COR-L47 (cell line): ENCODE measurements around the gene BANF1.

Source experiments
- DNase-seq: peaks from one replicate; lab custom pipeline; 2025; lab: John Stamatoyannopoulos, UW

Gene BANF1, protein sequence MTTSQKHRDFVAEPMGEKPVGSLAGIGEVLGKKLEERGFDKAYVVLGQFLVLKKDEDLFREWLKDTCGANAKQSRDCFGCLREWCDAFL

DNA sequence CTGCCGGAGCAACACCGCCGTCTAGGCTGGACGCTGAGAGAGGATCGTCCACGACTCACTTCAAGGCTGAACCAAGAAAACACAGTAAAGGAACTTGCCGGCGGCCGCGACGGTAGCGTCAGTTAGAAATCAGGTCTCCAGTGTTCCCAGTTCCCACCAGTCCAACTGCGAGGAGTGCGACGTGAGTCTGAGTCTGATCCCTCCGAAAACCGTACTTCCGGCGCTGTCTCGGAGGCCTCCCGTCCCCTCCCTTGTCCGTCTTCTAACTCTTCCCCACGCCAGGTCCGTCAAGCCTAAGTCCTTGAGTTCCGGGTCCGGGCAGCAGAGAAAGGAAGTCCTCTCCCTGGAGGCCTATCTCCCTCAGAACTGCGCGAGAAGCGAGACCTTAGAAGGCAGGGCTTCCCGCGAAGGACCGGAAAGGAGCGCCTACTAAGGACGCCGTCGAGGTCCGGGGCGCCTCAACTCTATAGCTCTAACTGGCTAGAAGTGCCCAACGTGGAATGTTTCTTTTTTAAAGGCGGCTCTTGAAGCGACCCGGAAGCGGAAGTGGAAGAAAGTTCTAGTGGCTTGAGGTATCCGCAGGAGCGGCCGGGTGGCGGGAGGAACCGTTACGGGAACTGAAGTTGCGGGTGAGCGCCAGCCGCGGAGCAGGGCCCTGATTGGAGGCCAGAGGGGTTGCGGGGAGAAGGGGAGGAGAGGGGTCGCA lies at the start of gene BANF1, which contains the start of gene EIF1AD:
BANF1 (plus strand) TSS at position 562 of the 706 bp plus-strand sequence. CDS start 748 bp downstream, outside the sequence.
EIF1AD (minus strand) TSS at position 216 of the 706 bp plus-strand sequence. CDS start 1,768 bp downstream, outside the sequence.
- peak; percentile 99 for DNase-seq

DNA sequence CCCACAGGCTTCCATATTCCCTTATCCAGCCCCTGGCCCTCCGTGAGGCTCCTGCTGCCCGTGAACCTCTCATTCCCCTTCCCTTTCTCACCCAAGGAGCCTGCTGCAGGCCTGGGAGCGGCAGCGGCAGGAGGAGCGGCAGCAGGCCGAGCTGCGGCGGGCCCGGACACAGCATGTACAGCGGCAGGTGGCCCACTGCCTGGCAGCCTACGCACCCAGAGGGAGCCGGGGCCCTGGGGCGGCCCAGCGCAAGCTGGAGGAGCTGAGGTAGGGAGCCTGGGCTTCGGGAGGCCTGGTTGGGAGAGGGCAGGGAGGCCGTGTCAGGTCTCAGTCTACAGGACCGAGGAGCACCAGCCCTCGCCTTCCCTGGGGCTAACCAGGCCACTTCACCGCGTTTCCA lies 48.8 kb upstream of the BANF1 start:
- no peak for DNase-seq

- no peak for DNase-seq
Measured at GRCh38 chr11:65954771-65955170, 47.5 kb upstream of the BANF1 start.

- no peak for DNase-seq
Measured at GRCh38 chr11:65958291-65958690, 44.0 kb upstream of the BANF1 start.

- DNase-seq = no peak
Measured at GRCh38 chr11:65958774-65959420, 43.4 kb upstream of the BANF1 start.

- DNase-seq = no peak
Measured at GRCh38 chr11:65960824-65961266, 41.5 kb upstream of the BANF1 start.

- peak; percentile 97 for DNase-seq
Measured at GRCh38 chr11:65961267-65962140, 40.8 kb upstream of the BANF1 start, which contains the start of gene SART1. SART1 (plus strand) TSS chr11:65961734; CDS start chr11:65961781, 47 bp downstream.

- no peak for DNase-seq
Measured at GRCh38 chr11:65962141-65962564, 40.1 kb upstream of the BANF1 start.

GRCh38 chr11:65964906-65965305 lies 37.4 kb upstream of the BANF1 start:
- DNase-seq = no peak

DNA sequence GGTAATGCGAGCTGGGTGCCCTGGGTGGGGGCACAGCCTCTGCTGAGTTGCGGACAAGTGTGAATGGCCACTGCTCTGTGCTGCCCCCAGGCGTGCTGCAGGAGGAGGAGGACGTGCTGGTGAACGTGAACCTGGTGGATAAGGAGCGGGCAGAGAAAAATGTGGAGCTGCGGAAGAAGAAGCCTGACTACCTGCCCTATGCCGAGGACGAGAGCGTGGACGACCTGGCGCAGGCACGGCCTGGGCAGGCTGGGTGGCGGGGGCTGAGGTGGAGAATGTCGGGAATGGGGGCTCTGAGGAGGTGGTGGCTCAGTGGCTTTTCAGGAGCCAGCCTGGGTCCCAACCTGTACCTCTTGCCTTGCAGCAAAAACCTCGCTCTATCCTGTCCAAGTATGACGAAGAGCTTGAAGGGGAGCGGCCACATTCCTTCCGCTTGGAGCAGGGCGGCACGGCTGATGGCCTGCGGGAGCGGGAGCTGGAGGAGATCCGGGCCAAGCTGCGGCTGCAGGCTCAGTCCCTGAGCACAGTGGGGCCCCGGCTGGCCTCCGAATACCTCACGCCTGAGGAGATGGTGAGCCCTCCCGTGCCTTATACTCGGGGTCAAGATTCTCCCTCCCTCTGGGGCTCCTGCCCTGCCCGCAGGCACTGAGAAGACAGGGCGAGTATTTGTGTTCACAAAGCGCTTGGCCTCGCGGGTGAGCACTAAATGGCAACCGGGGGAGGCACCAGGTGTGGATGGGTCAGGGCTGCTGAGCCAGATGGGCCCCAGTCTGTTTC lies 36.1 kb upstream of the BANF1 start:
- no peak for DNase-seq

DNA sequence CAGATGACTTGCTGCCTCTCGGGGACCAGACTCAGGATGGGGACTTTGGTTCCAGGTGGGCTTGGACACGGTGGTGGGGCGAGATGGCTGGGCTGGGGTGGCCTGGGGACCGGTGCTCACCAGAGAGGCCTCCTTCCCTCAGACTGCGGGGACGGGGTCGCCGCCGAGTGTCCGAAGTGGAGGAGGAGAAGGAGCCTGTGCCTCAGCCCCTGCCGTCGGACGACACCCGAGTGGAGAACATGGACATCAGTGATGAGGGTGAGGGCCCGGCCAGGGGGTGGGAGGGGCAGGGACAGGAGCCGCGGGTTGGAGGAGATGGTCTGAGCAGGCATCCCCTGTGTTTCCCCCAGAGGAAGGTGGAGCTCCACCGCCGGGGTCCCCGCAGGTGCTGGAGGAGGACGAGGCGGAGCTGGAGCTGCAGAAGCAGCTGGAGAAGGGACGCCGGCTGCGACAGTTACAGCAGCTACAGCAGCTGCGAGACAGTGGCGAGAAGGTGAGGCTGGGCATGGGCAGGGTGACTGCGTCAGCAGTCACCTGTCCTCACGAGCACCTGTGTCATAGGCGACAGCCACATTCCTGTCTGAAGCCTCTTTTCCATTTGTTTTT lies 34.9 kb upstream of the BANF1 start:
- no peak for DNase-seq

GRCh38 chr11:65968600-65969482 lies 33.5 kb upstream of the BANF1 start:
- DNase-seq = no peak

DNA sequence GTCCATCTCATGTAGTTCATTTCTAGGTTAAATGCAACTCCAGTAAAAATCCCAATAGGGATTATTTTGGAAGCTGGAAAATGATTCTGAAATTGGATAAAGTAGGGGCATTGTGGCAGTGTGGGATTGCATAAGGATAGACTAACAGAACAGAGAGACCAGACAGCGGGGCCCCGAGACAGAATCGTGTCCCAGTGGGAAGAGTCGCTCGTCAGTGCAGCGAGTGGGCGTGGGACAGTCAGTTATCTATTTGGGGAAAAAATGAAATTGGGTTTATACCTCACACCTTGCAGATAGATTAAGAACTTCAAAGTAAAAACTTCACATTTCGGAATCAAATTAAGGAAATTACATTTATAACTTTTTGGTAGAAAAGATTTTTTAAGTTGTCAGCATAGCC lies 30.2 kb upstream of the BANF1 start:
- no peak for DNase-seq

DNA sequence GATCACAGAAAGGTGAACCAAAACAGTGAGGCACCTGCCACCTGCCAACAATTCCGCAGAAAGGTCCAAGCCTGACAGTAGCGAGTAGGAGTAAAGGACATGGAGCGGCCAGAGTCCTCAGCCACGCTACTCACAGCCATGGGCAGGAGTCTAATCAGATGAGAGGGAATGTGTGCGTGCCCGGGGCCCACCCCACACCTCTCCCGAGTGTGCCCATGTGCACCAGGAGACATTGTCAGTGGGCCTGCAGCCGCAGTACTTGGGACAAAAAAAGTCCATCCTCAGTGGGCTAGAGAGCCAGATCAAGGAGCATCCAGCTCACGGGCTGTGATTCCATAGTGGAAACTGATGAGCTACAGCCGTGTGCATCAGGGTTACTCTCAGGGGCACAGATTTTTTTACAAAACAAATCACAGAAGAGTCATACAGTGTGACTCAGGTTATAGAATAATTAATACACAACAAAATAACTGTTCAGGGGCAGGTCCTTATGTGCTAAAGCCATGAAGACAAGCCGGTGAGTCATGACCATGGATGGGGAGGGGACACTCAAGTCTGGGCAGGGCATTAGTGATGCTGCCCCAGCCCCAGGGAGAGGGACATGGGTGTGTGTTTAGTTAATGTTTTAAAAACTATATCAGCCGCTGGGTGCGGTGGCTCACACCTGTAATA lies 28.7 kb upstream of the BANF1 start:
- DNase-seq = no peak

GRCh38 chr11:65975771-65976170 lies 26.5 kb upstream of the BANF1 start:
- DNase-seq = no peak

GRCh38 chr11:65976216-65977176 lies 25.8 kb upstream of the BANF1 start:
- no peak for DNase-seq

GRCh38 chr11:65977621-65978390 lies 24.5 kb upstream of the BANF1 start:
- no peak for DNase-seq
